Measurements from ENCODE around the gene CDH5. TPM values are rescaled to one million over a fixed set of nuclear protein-coding genes. Genes with fewer than 3 reads are reported as not detected.
A peak's percentile ranks its signal among the peaks of the same experiment; 100 is the strongest.

CDH5 gene
- total RNA-seq, 2 donors from 2014 or later: 0.18 TPM; not detected in 1

GRCh38 chr16:66337463-66338188 is 28.9 kb upstream of the CDH5 start:
- H3K27me3 Mint-ChIP-seq (ENCODE audit: insufficient read depth): peaks cover 38% of the 10 kb centered on the region
- Histone ChIP-seq H3K36me3 (ENCODE audit: control insufficient read depth, insufficient read depth, low read length) (no peaks in the 10 kb centered on the region), H3K9ac (ENCODE audit: extremely low read depth, low read length, poor library complexity, severe bottlenecking) (no peak overlapping the region), H3K27ac (ENCODE audit: low read depth, low read length) (no peak overlapping the region), H3K4me1 (ENCODE audit: control insufficient read depth, insufficient read depth, low read length) (peaks cover 4% of the 10 kb centered on the region), H3K4me3 (ENCODE audit: low read length) (no peak overlapping the region), H3K9me3 (ENCODE audit: control insufficient read depth, low read length) (no peaks in the 10 kb centered on the region), H3K27me3 (ENCODE audit: control insufficient read depth, insufficient read depth, low read length, poor library complexity, severe bottlenecking) (no peaks in the 10 kb centered on the region)
- H3K4me3 Mint-ChIP-seq: no peak overlapping the region
- 93% methylated on average over 9 of the region's 9 CpGs for WGBS, 2 experiments (ENCODE audit: insufficient coverage in 1 of 2, insufficient read length in 1 of 2)
- no peaks in the 10 kb centered on the region for H3K36me3 Mint-ChIP-seq (ENCODE audit: low read depth)
- peaks cover 13% of the 10 kb centered on the region for H3K9me3 Mint-ChIP-seq
- no peak overlapping the region for H3K27ac Mint-ChIP-seq
- DNase-seq: no peak
- peaks cover 1% of the 10 kb centered on the region for H3K4me1 Mint-ChIP-seq
- no peak for TF ChIP-seq CTCF (conservative IDR thresholded peaks at IDR 0.05)

- Mint-ChIP-seq H3K27me3 (ENCODE audit: insufficient read depth) (peaks cover 53% of the 10 kb centered on the region), H3K4me1 (peaks cover 9% of the 10 kb centered on the region), H3K27ac (no peak overlapping the region), H3K36me3 (ENCODE audit: low read depth) (no peaks in the 10 kb centered on the region), H3K9me3 (peaks cover 7% of the 10 kb centered on the region), H3K4me3 (no peak overlapping the region)
- no peak overlapping the region for H3K27ac ChIP-seq (ENCODE audit: low read depth, low read length)
- H3K4me1 ChIP-seq (ENCODE audit: control insufficient read depth, insufficient read depth, low read length): peaks cover 10% of the 10 kb centered on the region
- H3K27me3 ChIP-seq (ENCODE audit: control insufficient read depth, insufficient read depth, low read length, poor library complexity, severe bottlenecking): no peaks in the 10 kb centered on the region
- WGBS, 2 experiments (ENCODE audit: insufficient coverage in 1 of 2, insufficient read length in 1 of 2): 57 to 76% methylated on average over 3 to 7 of the region's 9 CpGs
- peak; percentile 89 for DNase-seq
- H3K4me3 ChIP-seq (ENCODE audit: low read length): no peak overlapping the region
- H3K9me3 ChIP-seq (ENCODE audit: control insufficient read depth, low read length): no peaks in the 10 kb centered on the region
- H3K9ac ChIP-seq (ENCODE audit: extremely low read depth, low read length, poor library complexity, severe bottlenecking): no peak overlapping the region
- peak; percentile 95 for TF ChIP-seq CTCF (conservative IDR thresholded peaks at IDR 0.05)
- no peaks in the 10 kb centered on the region for H3K36me3 ChIP-seq (ENCODE audit: control insufficient read depth, insufficient read depth, low read length)
Measured at GRCh38 chr16:66342294-66342900, 24.1 kb upstream of the CDH5 start.

GRCh38 chr16:66344533-66345145 is 21.9 kb upstream of the CDH5 start:
- TF ChIP-seq CTCF (conservative IDR thresholded peaks at IDR 0.05): peak; percentile 91
- Mint-ChIP-seq H3K4me1 (peaks cover 9% of the 10 kb centered on the region), H3K27ac (no peak overlapping the region), H3K4me3 (no peak overlapping the region), H3K36me3 (ENCODE audit: low read depth) (no peaks in the 10 kb centered on the region), H3K9me3 (no peaks in the 10 kb centered on the region), H3K27me3 (ENCODE audit: insufficient read depth) (peaks cover 66% of the 10 kb centered on the region)
- peak; percentile 71 for DNase-seq
- Histone ChIP-seq H3K4me1 (ENCODE audit: control insufficient read depth, insufficient read depth, low read length) (peaks cover 10% of the 10 kb centered on the region), H3K9me3 (ENCODE audit: control insufficient read depth, low read length) (no peaks in the 10 kb centered on the region), H3K27ac (ENCODE audit: low read depth, low read length) (no peak overlapping the region), H3K36me3 (ENCODE audit: control insufficient read depth, insufficient read depth, low read length) (no peaks in the 10 kb centered on the region), H3K27me3 (ENCODE audit: control insufficient read depth, insufficient read depth, low read length, poor library complexity, severe bottlenecking) (no peaks in the 10 kb centered on the region), H3K9ac (ENCODE audit: extremely low read depth, low read length, poor library complexity, severe bottlenecking) (no peak overlapping the region), H3K4me3 (ENCODE audit: low read length) (no peak overlapping the region)
- WGBS, 2 experiments (ENCODE audit: insufficient coverage in 1 of 2, insufficient read length in 1 of 2): 62 to 64% methylated on average over 11 to 14 of the region's 14 CpGs
